ENCODE results near the gene NF1. TPM values are rescaled to one million over a fixed set of nuclear protein-coding genes. Genes with fewer than 3 reads are reported as not detected.

NF1 gene
- total RNA-seq, 3 donors from 2014 or later, result 61.6 to 129 (median 97.7) TPM

- Histone ChIP-seq H3K27me3 (no peaks in the 10 kb centered on the region), H3K4me3 (no peak overlapping the region), H3K4me1 (no peaks in the 10 kb centered on the region), H3K36me3 (no peaks in the 10 kb centered on the region), H3K9me3 (no peaks in the 10 kb centered on the region), H3K27ac (peak overlapping the region; percentile 74 to 80)
- DNase-seq (ENCODE audit: low spot score in 2 of 2), result no peak
- intact Hi-C loops (cut with DNase I; ENCODE audit: low total_unique reads), result no loop called here
- TF ChIP-seq POLR2A (IDR thresholded peaks at IDR 0.05) (no peak), POLR2AphosphoS5 (IDR thresholded peaks at IDR 0.05) (no peak), CTCF (IDR thresholded peaks at IDR 0.05) (no peak)
These were observed 43.3 kb upstream of the NF1 start for GRCh38 chr17:31051506-31051905.

GRCh38 chr17:31052187-31052889 lies 42.4 kb upstream of the NF1 start:
- Histone ChIP-seq H3K4me1 (no peaks in the 10 kb centered on the region), H3K9me3 (no peaks in the 10 kb centered on the region), H3K27ac (peak overlapping the region; percentile 74 to 80), H3K27me3 (no peaks in the 10 kb centered on the region), H3K4me3 (peak overlapping the region in 1 of 3 donors; percentile 2), H3K36me3 (no peaks in the 10 kb centered on the region)
- intact Hi-C loops (cut with DNase I; ENCODE audit: low total_unique reads), result no loop called here
- TF ChIP-seq POLR2A (IDR thresholded peaks at IDR 0.05), result no peak
- TF ChIP-seq CTCF (IDR thresholded peaks at IDR 0.05), result no peak
- TF ChIP-seq POLR2AphosphoS5 (IDR thresholded peaks at IDR 0.05), result peak; percentile 37 to 63 (median 52)
- DNase-seq (ENCODE audit: low spot score in 2 of 2), result peak in 1 of 2 donors; percentile 88

GRCh38 chr17:31053071-31053470 lies 41.7 kb upstream of the NF1 start:
- peak overlapping the region; percentile 56 to 74 for H3K27ac ChIP-seq
- H3K9me3 ChIP-seq, result no peaks in the 10 kb centered on the region
- H3K4me3 ChIP-seq, result no peak overlapping the region
- no peak for TF ChIP-seq CTCF (IDR thresholded peaks at IDR 0.05)
- no peak for TF ChIP-seq POLR2AphosphoS5 (IDR thresholded peaks at IDR 0.05)
- TF ChIP-seq POLR2A (IDR thresholded peaks at IDR 0.05), result no peak
- intact Hi-C loops (cut with DNase I; ENCODE audit: low total_unique reads), result no loop called here
- no peaks in the 10 kb centered on the region for H3K36me3 ChIP-seq
- no peaks in the 10 kb centered on the region for H3K4me1 ChIP-seq
- DNase-seq (ENCODE audit: low spot score in 2 of 2), result no peak
- H3K27me3 ChIP-seq, result no peaks in the 10 kb centered on the region

- Histone ChIP-seq H3K9me3 (no peaks in the 10 kb centered on the region), H3K36me3 (no peaks in the 10 kb centered on the region), H3K27ac (no peak overlapping the region), H3K27me3 (no peaks in the 10 kb centered on the region), H3K4me3 (no peak overlapping the region), H3K4me1 (no peaks in the 10 kb centered on the region)
- intact Hi-C loops (cut with DNase I; ENCODE audit: low total_unique reads), result no loop called here
- DNase-seq (ENCODE audit: low spot score in 2 of 2), result no peak
- TF ChIP-seq POLR2AphosphoS5 (IDR thresholded peaks at IDR 0.05) (no peak), CTCF (IDR thresholded peaks at IDR 0.05) (no peak), POLR2A (IDR thresholded peaks at IDR 0.05) (no peak)
These were observed 40.0 kb upstream of the NF1 start for GRCh38 chr17:31054761-31055160.

- no peaks in the 10 kb centered on the region for H3K9me3 ChIP-seq
- TF ChIP-seq POLR2A (IDR thresholded peaks at IDR 0.05), result no peak
- TF ChIP-seq CTCF (IDR thresholded peaks at IDR 0.05), result no peak
- no peak for TF ChIP-seq POLR2AphosphoS5 (IDR thresholded peaks at IDR 0.05)
- H3K4me3 ChIP-seq, result no peak overlapping the region
- DNase-seq (ENCODE audit: low spot score in 2 of 2), result no peak
- no peaks in the 10 kb centered on the region for H3K27me3 ChIP-seq
- no peak overlapping the region for H3K27ac ChIP-seq
- intact Hi-C loops (cut with DNase I; ENCODE audit: low total_unique reads), result no loop called here
- H3K4me1 ChIP-seq, result no peaks in the 10 kb centered on the region
- no peaks in the 10 kb centered on the region for H3K36me3 ChIP-seq
These were observed 35.8 kb upstream of the NF1 start for GRCh38 chr17:31058976-31059375.
